ENCODE measurements around the gene ATXN7. TPM values are rescaled to one million over a fixed set of nuclear protein-coding genes. Genes with fewer than 3 reads are reported as not detected.

Gene ATXN7
- total RNA-seq, 1 experiment from 2014 or later: 11.3 TPM

DNA sequence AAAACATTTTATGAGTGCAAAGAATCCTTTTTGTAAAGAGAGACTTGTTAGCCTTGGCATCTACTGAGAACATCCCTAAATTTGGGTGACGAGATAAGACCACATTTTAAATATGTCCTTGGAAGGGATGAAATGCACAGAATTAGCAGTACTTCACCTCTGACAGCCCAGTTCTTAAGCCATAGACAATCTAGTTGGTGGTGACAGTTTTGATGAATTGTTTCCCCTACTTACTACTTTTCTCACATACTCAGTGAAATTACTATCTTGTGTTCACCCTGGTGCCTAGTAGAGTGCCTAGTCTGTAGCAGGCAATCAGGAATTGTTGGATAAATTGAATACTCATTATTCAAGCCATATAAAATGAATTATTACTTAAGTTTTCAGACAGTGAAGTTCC, 45.1 kb downstream of the ATXN7 start:
- Histone ChIP-seq H3K4me3 (ENCODE audit: low read depth, low read length, poor library complexity, severe bottlenecking) (no peak overlapping the region), H3K27me3 (replicated peaks; ENCODE audit: insufficient read depth, low read depth, low read length, poor library complexity) (no peaks in the 10 kb centered on the region), H3K9me3 (ENCODE audit: low read depth, low read length, poor library complexity, severe bottlenecking) (no peaks in the 10 kb centered on the region), H3K36me3 (ENCODE audit: insufficient read depth, low read length, poor library complexity, severe bottlenecking) (no peaks in the 10 kb centered on the region), H3K4me1 (ENCODE audit: insufficient read depth, low read length, poor library complexity, severe bottlenecking) (no peaks in the 10 kb centered on the region), H3K27ac (ENCODE audit: low read depth, low read length, poor library complexity, severe bottlenecking) (no peak overlapping the region)
- no TSS peak for BruUV-seq (replicated peaks)
- intact Hi-C loops (cut with micrococcal nuclease; ENCODE audit: unreplicated experiment): no loop called here
- DNase-seq (ENCODE audit: low spot score): no peak
- CTCF ChIA-PET: no interaction called here
- POLR2A ChIA-PET (ENCODE audit: low non-redundant PET): no interaction called here
- TF ChIP-seq, protein P1, sequence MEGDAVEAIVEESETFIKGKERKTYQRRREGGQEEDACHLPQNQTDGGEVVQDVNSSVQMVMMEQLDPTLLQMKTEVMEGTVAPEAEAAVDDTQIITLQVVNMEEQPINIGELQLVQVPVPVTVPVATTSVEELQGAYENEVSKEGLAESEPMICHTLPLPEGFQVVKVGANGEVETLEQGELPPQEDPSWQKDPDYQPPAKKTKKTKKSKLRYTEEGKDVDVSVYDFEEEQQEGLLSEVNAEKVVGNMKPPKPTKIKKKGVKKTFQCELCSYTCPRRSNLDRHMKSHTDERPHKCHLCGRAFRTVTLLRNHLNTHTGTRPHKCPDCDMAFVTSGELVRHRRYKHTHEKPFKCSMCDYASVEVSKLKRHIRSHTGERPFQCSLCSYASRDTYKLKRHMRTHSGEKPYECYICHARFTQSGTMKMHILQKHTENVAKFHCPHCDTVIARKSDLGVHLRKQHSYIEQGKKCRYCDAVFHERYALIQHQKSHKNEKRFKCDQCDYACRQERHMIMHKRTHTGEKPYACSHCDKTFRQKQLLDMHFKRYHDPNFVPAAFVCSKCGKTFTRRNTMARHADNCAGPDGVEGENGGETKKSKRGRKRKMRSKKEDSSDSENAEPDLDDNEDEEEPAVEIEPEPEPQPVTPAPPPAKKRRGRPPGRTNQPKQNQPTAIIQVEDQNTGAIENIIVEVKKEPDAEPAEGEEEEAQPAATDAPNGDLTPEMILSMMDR (conservative IDR thresholded peaks at IDR 0.05; ENCODE audit: low read depth, low read length): no peak
- no peak for TF ChIP-seq EZH2 (IDR thresholded peaks at IDR 0.05; ENCODE audit: borderline replicate concordance, low read depth, low read length, poor library complexity, severe bottlenecking)

DNA sequence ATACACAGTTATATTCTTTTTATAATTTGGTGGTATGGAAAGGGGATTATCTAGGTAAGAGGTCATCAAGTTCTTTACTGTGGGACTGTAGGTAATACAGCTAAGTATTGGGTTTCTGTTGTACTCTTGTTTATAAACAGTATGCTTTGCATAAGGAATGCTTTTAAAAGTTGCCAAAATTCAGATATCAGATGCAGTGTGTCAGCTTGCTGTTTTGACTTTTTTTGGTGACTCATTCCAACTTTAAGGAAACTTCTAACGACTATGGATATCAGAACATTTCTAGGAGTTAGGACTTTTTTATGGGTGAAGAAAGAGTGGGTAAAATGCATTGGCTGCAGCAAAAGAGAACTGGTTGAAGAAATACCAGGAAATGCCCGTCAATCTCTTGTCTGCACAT, 45.8 kb downstream of the ATXN7 start:
- TF ChIP-seq, protein P1 (conservative IDR thresholded peaks at IDR 0.05; ENCODE audit: low read depth, low read length): no peak
- TF ChIP-seq EZH2 (IDR thresholded peaks at IDR 0.05; ENCODE audit: borderline replicate concordance, low read depth, low read length, poor library complexity, severe bottlenecking): no peak
- no peak overlapping the region for H3K27ac ChIP-seq (ENCODE audit: low read depth, low read length, poor library complexity, severe bottlenecking)
- H3K36me3 ChIP-seq (ENCODE audit: insufficient read depth, low read length, poor library complexity, severe bottlenecking): no peaks in the 10 kb centered on the region
- H3K4me3 ChIP-seq (ENCODE audit: low read depth, low read length, poor library complexity, severe bottlenecking): no peak overlapping the region
- ChIA-PET CTCF (no interaction called here), POLR2A (ENCODE audit: low non-redundant PET) (no interaction called here)
- no peaks in the 10 kb centered on the region for H3K27me3 ChIP-seq (replicated peaks; ENCODE audit: insufficient read depth, low read depth, low read length, poor library complexity)
- intact Hi-C loops (cut with micrococcal nuclease; ENCODE audit: unreplicated experiment): no loop called here
- no peaks in the 10 kb centered on the region for H3K9me3 ChIP-seq (ENCODE audit: low read depth, low read length, poor library complexity, severe bottlenecking)
- no peak for DNase-seq (ENCODE audit: low spot score)
- H3K4me1 ChIP-seq (ENCODE audit: insufficient read depth, low read length, poor library complexity, severe bottlenecking): no peaks in the 10 kb centered on the region
- BruUV-seq (replicated peaks): no TSS peak

DNA sequence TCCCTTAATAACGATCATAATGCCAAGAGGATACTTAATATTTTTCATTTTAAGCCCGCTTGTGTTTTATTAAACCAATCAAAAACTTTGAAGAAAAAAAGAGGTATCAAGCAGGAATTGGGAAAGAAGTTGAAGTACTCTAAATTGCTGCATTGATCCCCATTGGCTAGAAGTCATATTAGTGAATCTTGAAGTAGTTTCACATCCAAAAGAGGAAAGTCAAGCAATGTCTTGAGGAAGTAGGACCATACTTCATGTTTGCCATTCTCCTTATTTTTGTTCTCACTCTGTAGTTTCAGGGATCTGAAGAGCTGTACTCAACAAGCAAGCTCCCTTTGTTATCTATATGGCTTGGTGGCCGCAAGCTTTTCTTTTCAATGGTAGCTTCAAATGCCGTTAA, 46.3 kb downstream of the ATXN7 start:
- H3K27me3 ChIP-seq (replicated peaks; ENCODE audit: insufficient read depth, low read depth, low read length, poor library complexity): no peaks in the 10 kb centered on the region
- POLR2A ChIA-PET (ENCODE audit: low non-redundant PET): no interaction called here
- no peak overlapping the region for H3K27ac ChIP-seq (ENCODE audit: low read depth, low read length, poor library complexity, severe bottlenecking)
- no peak for DNase-seq (ENCODE audit: low spot score)
- H3K36me3 ChIP-seq (ENCODE audit: insufficient read depth, low read length, poor library complexity, severe bottlenecking): no peaks in the 10 kb centered on the region
- no TSS peak for BruUV-seq (replicated peaks)
- H3K9me3 ChIP-seq (ENCODE audit: low read depth, low read length, poor library complexity, severe bottlenecking): no peaks in the 10 kb centered on the region
- intact Hi-C loops (cut with micrococcal nuclease; ENCODE audit: unreplicated experiment): no loop called here
- no peaks in the 10 kb centered on the region for H3K4me1 ChIP-seq (ENCODE audit: insufficient read depth, low read length, poor library complexity, severe bottlenecking)
- no peak overlapping the region for H3K4me3 ChIP-seq (ENCODE audit: low read depth, low read length, poor library complexity, severe bottlenecking)
- CTCF ChIA-PET: no interaction called here
- TF ChIP-seq, protein P1 (conservative IDR thresholded peaks at IDR 0.05; ENCODE audit: low read depth, low read length): no peak
- no peak for TF ChIP-seq EZH2 (IDR thresholded peaks at IDR 0.05; ENCODE audit: borderline replicate concordance, low read depth, low read length, poor library complexity, severe bottlenecking)
